ENCODE measurements around the gene ANAPC1.
"Not testable (repeated sequence)": the region's sequence is repeated elsewhere in the genome, so short reads cannot be mapped to it uniquely, and the experiment has no call there.

Gene ANAPC1

DNA sequence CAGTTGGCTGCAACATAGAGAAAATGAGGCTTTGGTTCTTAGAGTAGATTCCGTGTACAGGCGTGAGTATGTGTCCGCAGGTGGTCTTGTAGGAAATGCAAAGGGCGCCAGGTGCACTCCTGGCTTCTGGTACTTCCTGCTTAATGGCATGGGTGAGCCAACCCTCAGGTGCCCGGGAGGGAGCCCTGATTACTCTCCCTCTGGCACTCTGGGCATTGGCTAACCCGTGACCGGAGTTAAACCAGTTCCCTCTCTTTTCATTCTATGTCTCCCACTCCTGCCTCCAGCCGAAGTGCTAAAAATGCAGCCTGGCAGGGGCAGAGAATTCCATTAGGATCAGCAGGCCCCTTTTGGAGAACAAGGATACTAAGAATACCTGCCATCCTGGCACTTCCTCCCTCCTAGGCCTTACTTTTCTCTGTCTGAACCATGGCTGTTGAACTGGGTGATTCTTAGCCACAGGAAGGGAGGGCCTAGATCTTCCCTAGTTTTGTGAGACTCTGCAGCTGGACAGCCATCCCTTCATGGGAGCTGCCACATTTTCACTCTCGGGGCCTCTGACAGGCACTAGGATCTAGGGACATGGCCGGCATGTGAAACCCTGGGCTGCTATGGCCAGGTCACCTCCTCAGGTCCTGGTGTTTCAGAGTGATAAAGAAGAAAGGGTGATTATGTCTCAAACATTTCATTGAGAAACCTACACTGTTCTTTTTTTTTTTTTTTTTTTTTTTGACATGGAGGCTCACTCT, 20.9 kb upstream of the ANAPC1 start:
- DNase-seq (ENCODE audit: low spot score): no peak

DNA sequence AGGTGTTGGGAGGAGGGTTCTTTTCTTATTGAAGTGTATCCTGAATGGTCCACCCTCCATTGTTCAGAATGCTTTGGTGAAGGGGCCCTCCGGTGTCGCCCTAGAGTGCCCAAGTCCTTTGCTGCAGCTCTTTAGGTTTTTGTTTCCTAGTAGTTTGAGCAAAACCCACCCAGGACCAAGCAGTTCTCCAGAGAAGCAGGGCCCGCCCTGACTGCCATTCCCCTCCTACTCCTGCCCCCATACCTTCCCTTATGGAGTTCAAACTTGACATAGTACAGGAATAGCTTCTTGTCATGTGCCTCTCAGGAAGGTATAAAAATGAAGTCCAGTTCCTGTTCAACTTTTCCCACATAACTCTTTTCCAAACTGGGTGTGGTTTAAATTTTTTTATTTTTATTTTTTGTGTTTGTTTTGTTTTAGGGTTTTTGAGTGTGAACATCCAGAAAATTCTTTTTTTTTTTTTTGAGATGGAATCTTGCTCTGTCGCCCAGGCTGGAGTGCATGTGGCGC, 20.0 kb upstream of the ANAPC1 start:
- no peak for DNase-seq (ENCODE audit: low spot score)

DNA sequence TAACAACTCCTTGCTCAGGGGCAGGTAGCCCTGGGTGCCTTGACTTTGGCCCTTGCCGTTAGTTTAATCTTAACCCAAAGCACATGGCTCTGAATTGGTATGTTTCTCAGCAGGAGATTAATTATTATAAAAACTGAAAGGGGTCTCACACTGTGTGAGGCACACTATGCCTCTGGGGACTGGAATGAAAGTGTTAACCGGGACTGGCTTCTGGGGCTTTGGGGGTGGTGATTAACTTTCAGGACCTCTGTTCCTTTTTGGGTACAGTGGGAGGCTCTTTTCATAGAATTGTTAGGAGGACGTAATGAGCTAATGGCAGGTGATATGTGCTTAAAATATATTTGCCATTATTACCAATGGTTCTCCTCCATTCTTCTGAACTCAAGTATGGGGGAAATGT, 19.5 kb upstream of the ANAPC1 start:
- DNase-seq (ENCODE audit: low spot score): no peak

DNA sequence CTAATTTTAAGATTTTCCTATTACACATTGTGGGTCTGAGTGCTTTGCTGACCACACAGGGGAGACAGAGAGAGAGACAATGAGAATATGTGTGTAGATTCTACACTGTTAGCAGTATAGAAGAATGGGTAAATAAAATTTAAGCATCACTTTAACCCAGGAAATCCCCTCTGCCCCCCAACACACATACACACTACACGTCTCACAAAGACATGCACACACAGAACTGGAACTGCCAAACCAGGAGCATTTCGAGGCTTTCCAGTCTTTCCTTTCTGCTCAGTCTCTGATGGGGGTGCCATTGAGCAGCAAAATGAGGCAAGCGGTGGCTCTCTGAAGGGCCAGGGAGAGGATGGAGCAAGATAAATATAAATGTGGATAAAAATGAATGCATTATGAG, 16.9 kb upstream of the ANAPC1 start:
- peak; percentile 42 for DNase-seq (ENCODE audit: low spot score)

DNA sequence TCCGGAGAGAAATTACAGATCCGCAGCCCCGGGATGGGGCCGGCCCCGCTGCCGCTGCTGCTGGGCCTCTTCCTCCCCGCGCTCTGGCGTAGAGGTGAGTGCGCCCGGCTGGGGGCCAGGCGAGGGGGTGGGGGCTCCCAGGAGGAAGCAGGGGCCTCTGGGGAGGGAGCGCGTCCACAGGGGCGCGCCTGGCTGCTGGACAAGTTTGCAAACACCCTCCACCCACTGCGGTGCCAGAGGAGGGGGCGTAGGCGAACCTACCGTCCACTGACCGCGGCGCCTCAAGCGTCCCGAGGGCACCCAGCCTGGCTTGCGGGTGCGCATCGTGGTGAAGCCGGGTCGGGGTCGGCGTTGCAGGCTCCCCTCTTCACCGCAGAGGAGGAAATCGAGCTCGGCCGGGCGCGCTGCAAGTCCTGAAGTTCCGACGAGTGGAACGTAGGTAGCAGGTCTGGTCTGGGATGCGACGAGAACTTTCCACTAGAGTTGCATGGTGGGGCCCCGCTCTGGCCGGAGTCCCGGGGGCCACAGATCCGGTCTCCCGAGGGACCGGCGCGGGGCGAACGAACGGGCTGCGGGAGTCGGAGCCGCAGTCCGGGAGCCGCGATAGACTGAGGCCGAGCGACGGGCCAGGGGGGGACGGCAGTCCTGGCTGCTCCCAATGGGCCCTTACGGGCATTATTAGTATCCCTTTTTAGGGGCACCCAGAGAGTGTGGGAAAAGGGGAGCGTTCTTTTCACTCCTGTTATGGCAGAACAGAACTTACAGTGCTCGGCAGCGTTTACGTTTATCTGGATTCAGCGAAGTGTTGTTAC, 14.9 kb upstream of the ANAPC1 start:
- no peak for DNase-seq (ENCODE audit: low spot score)

DNA sequence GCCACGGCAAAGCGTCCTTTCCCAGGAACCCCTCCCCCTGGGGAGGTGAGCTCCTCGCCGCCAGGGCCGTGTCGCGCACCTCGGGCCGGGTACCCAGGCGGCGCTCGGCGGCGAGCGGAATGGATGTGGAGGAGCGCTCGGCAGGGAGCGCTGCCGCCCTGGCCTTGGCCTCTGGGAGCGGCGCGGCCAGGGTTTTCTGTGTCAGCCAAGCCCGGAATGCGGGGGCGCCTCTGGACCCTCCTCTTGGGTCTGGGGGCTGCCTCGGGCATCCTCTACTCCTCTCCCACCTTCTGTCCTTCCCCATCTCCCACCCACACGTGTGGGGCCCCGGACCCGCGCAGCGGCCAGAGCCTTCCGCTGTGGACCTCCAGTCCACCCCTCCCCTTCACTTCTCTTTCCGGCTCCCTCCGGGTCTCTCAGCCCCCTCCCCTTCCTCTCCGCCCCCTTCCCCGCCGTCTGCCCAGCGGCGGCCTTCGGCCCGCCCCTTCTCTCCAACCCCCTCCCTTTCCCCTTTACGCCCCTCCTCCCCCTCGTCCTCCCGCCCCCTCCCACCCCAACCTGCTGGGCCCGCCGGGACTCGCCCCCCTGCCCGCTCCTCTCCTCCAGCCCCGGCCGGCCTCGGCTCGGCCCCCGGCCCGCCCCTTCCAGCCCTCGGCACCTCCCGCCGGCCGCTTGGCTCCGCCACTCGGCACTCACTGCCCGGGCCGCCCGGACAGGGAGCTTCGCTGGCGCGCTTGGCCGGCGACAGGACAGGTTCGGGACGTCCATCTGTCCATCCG, 14.1 kb upstream of the ANAPC1 start, which contains the start of gene MERTK:
Gene MERTK, plus strand, starts transcription at position 684 of the 779 bp plus-strand sequence. CDS start 129 bp downstream, outside the sequence.
- DNase-seq (ENCODE audit: low spot score): peak; percentile 63

DNA sequence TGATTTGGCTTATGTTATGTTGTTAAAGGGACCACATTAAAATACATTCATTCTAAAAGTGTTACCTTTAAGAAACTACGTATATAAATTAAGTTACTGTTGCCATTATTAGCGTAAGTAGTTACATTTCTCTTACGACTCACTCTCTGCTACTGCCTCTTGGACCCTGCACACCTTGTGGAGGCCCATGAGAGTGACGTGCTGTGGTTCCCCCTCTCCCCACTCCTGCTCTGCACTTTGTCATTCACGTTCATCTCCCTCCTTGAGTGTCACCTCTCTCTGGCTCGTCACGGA, 13.6 kb upstream of the ANAPC1 start:
- no peak for DNase-seq (ENCODE audit: low spot score)

DNA sequence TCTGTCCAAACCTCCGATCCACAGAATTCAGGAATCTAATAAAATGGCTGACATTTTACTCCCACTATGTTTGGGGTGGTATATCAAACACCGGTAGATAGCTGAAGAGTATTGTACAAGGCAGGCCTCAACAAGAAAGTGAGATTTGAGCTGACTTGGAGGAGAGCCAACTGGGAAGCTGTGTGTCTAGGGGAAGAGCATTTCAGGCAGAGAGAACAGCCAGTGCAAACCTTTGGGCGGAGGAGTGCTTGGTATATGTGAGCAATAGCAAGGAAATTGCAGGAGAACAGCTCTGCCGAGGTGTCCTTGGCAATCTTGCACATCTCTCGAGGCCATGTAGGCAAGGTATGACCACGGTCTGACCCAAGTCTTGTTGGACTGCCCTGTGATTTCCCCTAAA, 12.6 kb upstream of the ANAPC1 start:
- DNase-seq (ENCODE audit: low spot score): no peak

DNA sequence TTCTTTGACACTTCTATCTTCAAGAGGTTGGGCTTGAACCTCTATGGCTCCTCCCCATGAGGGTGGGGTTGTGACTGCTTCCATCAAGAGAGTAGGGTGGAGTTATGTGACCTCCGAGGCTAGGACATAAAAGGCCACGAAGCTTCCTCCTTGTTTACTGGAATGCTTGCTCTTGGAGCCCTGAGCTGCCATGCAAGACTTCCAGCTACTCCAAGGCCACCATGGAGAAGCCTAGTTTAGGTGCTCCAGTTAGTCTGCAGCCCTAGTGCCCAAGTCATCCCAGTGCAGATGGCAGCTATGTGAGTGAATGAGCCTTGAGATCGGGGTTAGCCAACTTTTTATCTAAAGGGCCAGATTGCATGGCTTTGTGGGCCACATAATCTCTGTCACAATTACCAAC, 12.0 kb upstream of the ANAPC1 start:
- DNase-seq (ENCODE audit: low spot score): no peak

DNA sequence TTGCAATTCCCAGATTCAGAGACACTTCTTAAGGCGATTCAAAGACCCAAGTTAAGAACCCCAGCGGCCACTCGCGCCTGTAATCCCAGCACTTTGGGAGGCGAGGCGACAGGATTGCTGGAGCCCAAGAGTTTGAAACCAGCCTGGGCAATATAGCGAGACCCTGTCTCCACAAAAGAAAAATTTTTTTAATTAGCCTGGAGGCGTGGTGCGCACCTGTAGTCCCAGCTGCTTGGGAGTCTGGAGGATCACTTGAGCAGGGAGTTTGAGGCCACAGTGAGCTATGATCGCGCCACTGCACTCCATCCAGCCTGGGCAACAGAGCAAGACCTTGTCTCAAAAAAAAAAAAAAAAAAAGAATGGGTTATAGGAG, 585 bp upstream of the ANAPC1 start:
- DNase-seq (ENCODE audit: low spot score): no peak

DNA sequence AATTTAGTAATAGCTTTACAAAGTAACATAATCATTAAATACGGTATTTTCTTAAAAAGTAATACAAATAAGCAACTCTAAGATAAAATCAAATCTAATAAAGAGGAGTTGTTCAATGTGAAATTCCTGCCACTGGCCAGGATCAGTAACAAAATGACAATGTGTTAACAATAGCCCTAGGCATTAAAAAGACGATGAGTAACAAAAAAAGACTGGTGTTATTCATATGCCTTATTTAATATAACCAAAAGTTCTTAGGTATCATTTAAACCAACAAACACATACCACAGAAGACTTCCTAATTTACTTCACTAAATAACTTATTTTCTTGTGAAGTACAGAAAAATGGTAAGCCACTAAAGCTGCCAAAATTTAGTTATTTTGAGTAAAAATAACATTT, 11.2 kb downstream of the ANAPC1 start:
- DNase-seq (ENCODE audit: low spot score): not testable (repeated sequence)

DNA sequence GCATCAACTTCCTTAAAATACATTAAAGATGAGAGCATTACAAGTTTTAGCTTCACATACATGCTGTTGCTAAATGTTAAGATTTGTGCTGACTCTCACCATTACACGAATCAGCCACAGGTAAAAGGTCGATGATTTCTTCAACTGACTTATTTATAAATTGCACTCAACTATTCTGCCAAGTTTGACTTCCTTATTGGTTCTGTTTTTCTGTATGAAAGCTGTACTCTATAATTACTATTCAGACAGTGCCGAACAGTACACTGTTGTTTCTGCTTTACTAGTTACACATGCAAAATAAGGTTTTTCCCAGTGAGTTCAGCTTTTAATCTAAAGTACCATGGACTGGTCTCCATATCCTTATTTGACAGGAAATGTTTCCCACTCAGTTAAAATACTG, 18.9 kb downstream of the ANAPC1 start:
- DNase-seq (ENCODE audit: low spot score): not testable (repeated sequence)

DNA sequence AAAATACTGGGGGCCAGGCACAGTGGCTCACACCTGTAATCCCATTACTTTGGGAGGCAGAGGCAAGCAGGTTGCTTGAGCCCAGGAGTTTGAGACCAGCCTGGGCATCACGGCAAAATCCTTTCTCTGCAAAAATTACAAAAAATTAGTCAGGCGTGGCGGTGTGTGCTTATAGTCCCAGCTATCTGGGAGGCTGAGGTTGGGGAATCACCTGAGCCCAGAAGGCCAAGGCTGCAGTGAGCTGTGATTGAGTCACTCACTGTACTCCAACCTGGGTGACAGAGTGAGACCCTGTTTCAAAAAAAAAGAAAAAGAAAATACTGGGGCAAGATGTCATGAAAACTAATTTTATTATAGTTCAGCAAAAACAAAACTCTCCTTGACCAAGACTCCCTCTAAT, 24.0 kb downstream of the ANAPC1 start:
- DNase-seq (ENCODE audit: low spot score): not testable (repeated sequence)

DNA sequence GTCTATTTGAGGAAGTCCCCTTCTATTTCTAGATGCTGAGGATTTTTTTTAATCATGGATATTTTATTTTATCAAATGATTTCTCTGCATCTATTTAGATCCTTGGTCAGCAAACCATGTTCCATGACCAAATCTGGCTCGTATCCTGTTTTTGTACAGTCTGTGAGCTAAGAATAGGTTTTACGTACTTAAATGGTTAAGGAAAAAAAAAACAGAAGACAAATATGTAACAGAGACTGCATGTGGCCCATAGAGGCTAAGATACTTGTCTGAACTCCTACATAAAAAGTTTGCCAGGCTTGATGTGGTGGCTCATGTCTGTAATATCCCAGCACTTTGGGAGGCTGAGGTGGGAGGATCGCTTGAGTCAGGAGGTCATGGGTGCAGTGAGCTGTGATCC, 31.4 kb downstream of the ANAPC1 start:
- not testable (repeated sequence) for DNase-seq (ENCODE audit: low spot score)

DNA sequence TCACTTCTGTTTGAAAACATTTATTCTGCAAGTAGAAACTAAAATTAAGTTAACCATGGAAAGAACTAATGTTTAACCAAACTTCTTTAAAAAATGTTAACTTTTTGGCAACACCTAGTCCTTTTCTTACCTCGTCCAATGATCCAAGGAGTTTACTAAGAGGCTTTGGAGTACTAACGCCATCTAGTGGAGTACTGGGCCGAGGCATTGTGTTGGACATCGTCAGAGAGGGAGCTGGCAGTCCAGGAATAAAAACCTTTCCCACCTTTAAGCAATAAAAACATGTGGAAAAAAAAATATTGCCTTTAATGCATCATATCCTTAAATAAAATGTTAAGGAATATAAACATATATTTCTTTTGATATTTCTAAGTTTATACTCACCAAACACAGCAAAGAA, 33.3 kb downstream of the ANAPC1 start:
- DNase-seq (ENCODE audit: low spot score): peak; percentile 14

DNA sequence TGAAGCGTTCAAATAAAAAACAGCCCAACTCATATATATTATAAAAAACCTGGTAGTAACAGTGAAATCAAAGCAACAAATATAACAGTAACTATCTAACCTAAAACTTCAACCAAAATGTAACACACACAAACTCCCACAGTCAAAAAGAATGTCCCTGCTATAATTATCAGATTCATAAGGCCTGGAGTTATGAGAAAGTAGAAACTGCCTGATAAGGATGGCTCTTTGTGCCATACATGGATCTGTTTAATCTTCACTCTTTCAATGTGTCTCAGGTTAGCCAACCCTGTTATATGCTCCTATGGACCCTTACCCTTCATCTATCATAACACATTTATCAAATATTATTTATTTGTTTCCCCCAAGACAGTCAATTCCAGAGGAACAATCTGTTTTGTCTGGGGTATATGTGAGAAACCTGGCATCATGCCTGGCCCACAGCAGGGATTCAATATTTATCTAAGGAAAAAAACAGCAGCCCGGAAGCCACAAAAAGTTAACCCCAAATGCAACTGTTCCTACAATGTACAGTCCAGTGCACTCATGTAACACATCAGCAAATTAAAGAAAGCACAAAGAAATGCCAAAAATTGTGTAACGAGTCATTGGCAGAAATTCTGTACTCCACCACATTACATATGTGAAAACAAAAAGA, 44.2 kb downstream of the ANAPC1 start:
- not testable (repeated sequence) for DNase-seq (ENCODE audit: low spot score)

DNA sequence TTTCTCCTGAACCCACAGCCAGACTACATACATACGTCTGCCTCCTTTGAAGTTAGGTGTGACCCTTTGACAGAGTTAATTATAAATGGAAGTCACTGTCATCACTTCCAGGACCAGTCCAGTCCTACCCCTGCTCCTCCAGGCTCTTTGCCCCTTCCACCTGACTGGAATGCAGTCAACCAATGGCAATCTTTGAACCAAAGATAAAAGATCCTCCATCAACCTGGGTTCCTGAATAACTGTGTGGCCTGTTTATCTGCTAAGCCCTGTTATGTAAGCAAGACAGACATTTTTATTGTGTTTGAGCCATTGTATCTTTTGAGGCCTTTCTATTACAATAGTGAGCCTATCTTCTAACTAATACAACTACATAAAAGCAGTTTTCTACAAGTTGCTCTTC, 45.0 kb downstream of the ANAPC1 start:
- DNase-seq (ENCODE audit: low spot score): not testable (repeated sequence)

DNA sequence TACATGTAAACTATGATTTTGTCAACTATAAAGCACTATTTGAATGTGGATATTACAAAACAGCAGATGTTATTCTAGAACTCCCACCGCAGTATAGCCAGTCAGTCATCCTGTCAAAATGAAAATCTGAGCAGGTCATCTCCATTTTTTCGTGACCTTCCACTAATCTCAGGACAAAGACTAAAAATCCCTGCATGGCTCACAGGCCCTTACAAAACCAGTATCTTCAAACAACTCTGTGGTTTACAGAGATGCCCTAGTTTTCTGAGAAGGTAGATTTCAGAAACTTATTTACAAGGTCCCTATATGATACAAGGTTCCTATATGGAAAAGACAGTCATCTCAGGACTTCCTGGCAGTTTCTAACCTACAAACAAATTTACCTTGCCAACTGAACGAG, 49.8 kb downstream of the ANAPC1 start:
- not testable (repeated sequence) for DNase-seq (ENCODE audit: low spot score)

DNA sequence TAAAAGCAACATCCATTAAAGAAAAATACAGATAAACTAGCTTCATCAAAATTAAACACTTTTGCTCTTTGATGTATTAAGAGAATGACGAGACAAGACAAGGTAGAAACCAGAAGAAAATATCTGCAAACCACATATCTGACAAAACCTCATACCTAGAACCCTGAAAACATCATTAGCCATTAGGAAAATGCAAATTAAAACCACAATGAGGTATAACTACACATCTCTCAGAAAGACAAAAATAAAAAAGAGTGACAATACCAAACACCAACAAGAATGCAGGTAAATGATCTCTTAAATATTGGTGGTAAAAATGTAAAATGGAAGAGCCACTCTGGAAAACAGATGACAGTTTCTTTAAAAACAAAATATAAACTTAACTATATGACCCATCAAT, 53.5 kb downstream of the ANAPC1 start:
- not testable (repeated sequence) for DNase-seq (ENCODE audit: low spot score)

DNA sequence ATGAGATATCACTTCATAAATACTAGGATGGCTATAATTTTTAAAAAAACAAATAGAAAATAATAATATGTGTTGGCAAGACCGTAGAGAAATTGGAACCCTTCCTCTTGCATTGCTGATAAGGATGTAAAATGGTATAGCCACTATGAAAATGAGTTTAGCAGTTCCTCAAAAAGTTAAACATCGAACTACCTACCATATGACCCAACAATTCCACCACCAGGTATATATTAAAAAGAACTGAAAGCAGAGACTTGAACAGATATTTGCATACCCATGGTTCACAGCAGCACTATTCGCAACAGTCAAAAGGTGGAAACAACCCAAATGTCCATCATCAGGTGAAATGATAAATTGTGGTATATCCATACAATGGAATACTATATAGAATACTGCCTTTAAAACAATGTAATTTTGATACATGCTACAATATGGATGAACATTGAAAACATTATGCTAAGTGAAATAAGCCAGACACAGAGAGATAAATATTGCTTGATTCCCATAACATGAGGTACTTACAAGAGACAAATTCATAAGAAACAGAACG, 55.7 kb downstream of the ANAPC1 start:
- not testable (repeated sequence) for DNase-seq (ENCODE audit: low spot score)

DNA sequence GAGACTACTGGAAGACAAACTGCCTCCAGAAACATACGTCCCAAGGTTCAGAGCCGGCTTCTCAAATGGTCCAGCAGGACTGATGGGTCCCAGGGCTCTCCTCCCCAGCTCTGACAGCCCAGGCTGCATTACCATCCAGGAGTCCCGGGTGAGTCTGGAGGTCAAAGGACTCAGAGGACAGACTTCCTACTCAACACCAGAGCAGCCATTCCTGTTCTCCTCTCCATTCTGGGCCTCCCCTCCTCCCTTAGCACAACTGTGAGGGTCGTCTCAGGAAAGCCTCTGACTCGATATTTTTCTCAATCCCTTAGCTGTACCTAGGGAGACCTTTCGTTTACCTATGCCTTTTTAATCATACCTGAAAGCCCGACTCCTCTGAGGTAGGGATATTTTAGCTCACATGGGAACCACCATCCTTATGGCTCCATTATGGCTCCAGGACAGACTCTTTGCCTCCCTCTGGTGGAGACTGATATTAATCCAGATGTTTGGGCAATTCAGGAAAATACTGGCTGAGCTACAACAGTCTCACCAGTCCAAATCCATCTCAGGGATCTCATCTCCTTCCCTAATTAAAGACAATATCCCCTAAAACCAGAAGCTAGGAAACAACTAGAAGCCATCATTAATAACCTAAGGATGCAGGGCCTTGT, 70.9 kb downstream of the ANAPC1 start:
- not testable (repeated sequence) for DNase-seq (ENCODE audit: low spot score)

Data from pons (tissue), 1 donor.